GM23248 (cell line): ENCODE results near the gene NRM. TPM values are rescaled to one million over a fixed set of nuclear protein-coding genes. Genes with fewer than 3 reads are reported as not detected.

ENCODE experiments used
- DNase-seq: peaks from one replicate; pipeline ENCODE4 v3.0.0-alpha.2; 2015
- H2AFZ ChIP-seq: fragments of 200-600 bp; sonication (generic); 2 replicates; pipeline ENCODE4 v1.6.1; 2016; ENCODE audit warnings: antibody characterized with exemption
- H3F3A ChIP-seq: fragments of 200-600 bp; sonication (generic); 2 replicates; pipeline ENCODE4 v1.6.1; 2016; ENCODE audit warnings: mild to moderate bottlenecking, antibody characterized with exemption, mixed run types; ENCODE audit not compliant: insufficient read depth
- H3K27ac ChIP-seq: fragments of 200-600 bp; sonication (generic); 2 replicates; pipeline ENCODE4 v1.5.1; 2016; ENCODE audit warnings: mild to moderate bottlenecking
- H3K27me3 ChIP-seq: fragments of 200-600 bp; sonication (generic); replicated peaks from 2 replicates; pipeline ENCODE4 v1.6.1; 2016; ENCODE audit warnings: mild to moderate bottlenecking; ENCODE audit not compliant: insufficient read depth
- H3K36me3 ChIP-seq: fragments of 200-600 bp; sonication (generic); 2 replicates; pipeline ENCODE4 v1.6.1; 2016; ENCODE audit warnings: low read depth, mild to moderate bottlenecking
- H3K4me1 ChIP-seq: fragments of 200-600 bp; sonication (generic); 2 replicates; pipeline ENCODE4 v1.6.1; 2016; ENCODE audit warnings: mild to moderate bottlenecking; ENCODE audit not compliant: insufficient read depth
- H3K4me2 ChIP-seq: fragments of 200-600 bp; sonication (generic); one replicate; pipeline ENCODE4 v1.6.1; 2016; ENCODE audit warnings: mild to moderate bottlenecking; ENCODE audit not compliant: unreplicated experiment
- H3K4me3 ChIP-seq: fragments of 200-600 bp; sonication (generic); 2 replicates; pipeline ENCODE4 v1.5.1; 2016; ENCODE audit warnings: mild to moderate bottlenecking
- H3K79me2 ChIP-seq: fragments of 200-600 bp; sonication (generic); 2 replicates; pipeline ENCODE4 v1.6.1; 2016; ENCODE audit warnings: mild to moderate bottlenecking; ENCODE audit not compliant: insufficient read depth
- H3K9ac ChIP-seq: fragments of 200-600 bp; sonication (generic); 2 replicates; pipeline ENCODE4 v1.6.1; 2016; ENCODE audit warnings: mild to moderate bottlenecking
- H3K9me2 ChIP-seq: fragments of 200-600 bp; sonication (generic); 2 replicates; pipeline ENCODE4 v1.6.1; 2016; ENCODE audit warnings: mixed run types, mild to moderate bottlenecking, moderate library complexity; ENCODE audit not compliant: insufficient read depth
- H3K9me3 ChIP-seq: fragments of 200-600 bp; sonication (generic); one replicate; pipeline ENCODE4 v1.6.1; 2017; ENCODE audit warnings: low read depth
- H4K20me1 ChIP-seq: fragments of 200-600 bp; sonication (generic); 2 replicates; pipeline ENCODE4 v1.6.0; 2016; ENCODE audit not compliant: insufficient read depth
- EZH2 ChIP-seq: fragments of 200-600 bp; sonication (generic); IDR thresholded peaks from 2 replicates; pipeline ENCODE4 v1.6.1; 2018; ENCODE audit warnings: antibody characterized with exemption, mild to moderate bottlenecking; ENCODE audit not compliant: insufficient read depth, poor library complexity, severe bottlenecking
- EZH2phosphoT487 ChIP-seq: fragments of 200-600 bp; sonication (generic); IDR thresholded peaks from 2 replicates; pipeline ENCODE4 v1.6.1; 2018; ENCODE audit warnings: antibody characterized with exemption, moderate library complexity, mild to moderate bottlenecking, low read depth; ENCODE audit not compliant: insufficient read depth
- WGBS, 2 experiments: methylation state at CpG; one replicate each; pipeline ENCODE4 v1.1.6; 2015 to 2017; ENCODE audit warnings: low lambda C conversion rate in 2 of 2, low coverage in 1 of 2; ENCODE audit errors: missing lambda C conversion rate in 2 of 2; 5-methylcytosine and 5-hydroxymethylcytosine counted together
- in situ Hi-C: fragments of 300-500 bp; cut with MboI; formaldehyde crosslinking; loops from 2 replicates; pipeline ENCODE4 v1.15.0; 2020
- polyA plus RNA-seq: library from polyadenylated mRNA; unstranded; fragments of >200 nt; fragmentation: Nextera tagmentation; extraction: Ambion mirVana; gene quantifications from 2 replicates; pipeline ENCODE4 v1.2.1, GENCODE V29; 2016
- total RNA-seq: library from RNA; depleted of rRNA; stranded (reverse); fragments of >200 nt; shearing (Covaris generic); gene quantifications from 2 replicates; pipeline ENCODE4 v1.2.3, GENCODE V29; 2014

The NRM gene
- total and polyA plus RNA-seq, 2 experiments from 2014 or later = 6.2 to 11.3 TPM

- Histone ChIP-seq H3K9ac (peak overlapping the region; percentile 100), H3K9me2 (no peaks in the 10 kb centered on the region), H3K36me3 (peaks cover 22% of the 10 kb centered on the region), H3K4me2 (peak overlapping the region; percentile 100), H3K27ac (peak overlapping the region; percentile 100), H3K4me3 (peak overlapping the region; percentile 100), H3K4me1 (peaks cover 20% of the 10 kb centered on the region), H2AFZ (no peak overlapping the region), H3F3A (peaks cover 53% of the 10 kb centered on the region), H3K79me2 (peaks cover 95% of the 10 kb centered on the region), H3K27me3 (no peaks in the 10 kb centered on the region), H4K20me1 (no peaks in the 10 kb centered on the region), H3K9me3 (no peaks in the 10 kb centered on the region)
- DNase-seq = peak; percentile 93
- in situ Hi-C loops = no loop called here
- TF ChIP-seq EZH2 (no peak), EZH2phosphoT487 (no peak)
- 2 to 3% methylated on average over 8 to 11 of the region's 11 CpGs for WGBS, 2 experiments
Measured at GRCh38 chr6:30682143-30683117, 8.4 kb downstream of the NRM start.

- H3K4me2 ChIP-seq = peak overlapping the region; percentile 100
- no peak overlapping the region for H2AFZ ChIP-seq
- no peaks in the 10 kb centered on the region for H3K27me3 ChIP-seq
- TF ChIP-seq EZH2phosphoT487 (no peak), EZH2 (no peak)
- peaks cover 57% of the 10 kb centered on the region for H3F3A ChIP-seq
- H3K79me2 ChIP-seq = peaks cover 99% of the 10 kb centered on the region
- in situ Hi-C loops = no loop called here
- peak overlapping the region; percentile 100 for H3K4me3 ChIP-seq
- peak overlapping the region; percentile 100 for H3K9ac ChIP-seq
- no peaks in the 10 kb centered on the region for H4K20me1 ChIP-seq
- peak overlapping the region; percentile 100 for H3K27ac ChIP-seq
- H3K9me3 ChIP-seq = no peaks in the 10 kb centered on the region
- WGBS, 2 experiments = 48% methylated on average over 4 of the region's 4 CpGs
- DNase-seq = no peak
- H3K9me2 ChIP-seq = no peaks in the 10 kb centered on the region
- H3K4me1 ChIP-seq = peaks cover 20% of the 10 kb centered on the region
- H3K36me3 ChIP-seq = peaks cover 29% of the 10 kb centered on the region
Measured at GRCh38 chr6:30681766-30682142, 9.0 kb downstream of the NRM start.

GRCh38 chr6:30679765-30680535, 10.8 kb downstream of the NRM start:
- no peaks in the 10 kb centered on the region for H4K20me1 ChIP-seq
- no peak overlapping the region for H2AFZ ChIP-seq
- peak overlapping the region; percentile 1; the same call in 1 of the 2 replicates for H3K27ac ChIP-seq
- H3K9me2 ChIP-seq = no peaks in the 10 kb centered on the region
- no peak for TF ChIP-seq EZH2
- no peaks in the 10 kb centered on the region for H3K27me3 ChIP-seq
- peak overlapping the region; percentile 42 for H3K4me2 ChIP-seq
- H3F3A ChIP-seq = peaks cover 62% of the 10 kb centered on the region
- H3K79me2 ChIP-seq = peaks cover 89% of the 10 kb centered on the region
- WGBS, 2 experiments = 68 to 74% methylated on average over 7 of the region's 7 CpGs
- H3K9ac ChIP-seq = peak overlapping the region; percentile 100
- H3K4me1 ChIP-seq = peaks cover 20% of the 10 kb centered on the region
- H3K4me3 ChIP-seq = peak overlapping the region; percentile 100
- in situ Hi-C loops = no loop called here
- DNase-seq = no peak
- no peaks in the 10 kb centered on the region for H3K9me3 ChIP-seq
- H3K36me3 ChIP-seq = peaks cover 33% of the 10 kb centered on the region

GRCh38 chr6:30678964-30679726, 11.6 kb downstream of the NRM start:
- peaks cover 33% of the 10 kb centered on the region for H3K36me3 ChIP-seq
- no peaks in the 10 kb centered on the region for H3K9me3 ChIP-seq
- in situ Hi-C loops = no loop called here
- H2AFZ ChIP-seq = no peak overlapping the region
- H4K20me1 ChIP-seq = no peaks in the 10 kb centered on the region
- peak; percentile 80 for DNase-seq
- H3K9me2 ChIP-seq = no peaks in the 10 kb centered on the region
- peaks cover 67% of the 10 kb centered on the region for H3F3A ChIP-seq
- H3K27me3 ChIP-seq = no peaks in the 10 kb centered on the region
- peak overlapping the region; percentile 100 for H3K9ac ChIP-seq
- H3K4me3 ChIP-seq = peak overlapping the region; percentile 100
- 14 to 18% methylated on average over 24 to 31 of the region's 31 CpGs for WGBS, 2 experiments
- H3K4me2 ChIP-seq = peak overlapping the region; percentile 56
- H3K27ac ChIP-seq = peak overlapping the region; percentile 1; the same call in 1 of the 2 replicates
- no peak for TF ChIP-seq EZH2phosphoT487
- no peak for TF ChIP-seq EZH2
- H3K79me2 ChIP-seq = peaks cover 81% of the 10 kb centered on the region
- peaks cover 20% of the 10 kb centered on the region for H3K4me1 ChIP-seq
